HG03066 (cell line): Measurements from ENCODE around the gene SH2D3A.
"Not testable (repeated sequence)": the region's sequence is repeated elsewhere in the genome, so short reads cannot be mapped to it uniquely, and the experiment has no call there.

Experiments
- ATAC-seq: cut with Tn5 transposase; IDR thresholded peaks from one replicate; pipeline ENCODE4 v1.9.1; 2021; ENCODE audit warnings: low read depth; ENCODE audit not compliant: unreplicated experiment

The SH2D3A gene

GRCh38 chr19:6790194-6791128 lies 23.2 kb upstream of the SH2D3A start:
- ATAC-seq: no peak

DNA sequence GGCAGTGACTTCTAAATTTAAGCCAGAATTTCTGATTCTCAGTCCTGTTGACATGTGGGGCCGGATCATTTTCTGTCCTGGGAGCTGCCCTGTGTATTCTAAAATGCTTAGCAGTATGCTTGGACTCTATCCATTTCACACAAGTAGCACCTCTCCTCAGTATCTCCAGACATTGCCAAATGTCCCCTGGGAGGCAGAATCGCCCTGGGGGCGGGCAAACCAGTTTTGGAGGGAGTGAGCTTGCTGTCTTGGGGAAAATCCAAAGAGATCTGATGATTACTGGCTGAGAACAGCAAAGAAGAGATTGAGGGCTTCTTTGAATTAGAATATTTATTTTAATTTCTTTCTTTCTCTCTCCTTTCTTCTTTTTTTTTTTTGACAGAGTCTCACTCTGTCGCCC lies 21.7 kb upstream of the SH2D3A start:
- ATAC-seq: no peak

GRCh38 chr19:6787393-6787792 lies 20.2 kb upstream of the SH2D3A start:
- ATAC-seq: no peak

GRCh38 chr19:6779206-6779605 lies 12.0 kb upstream of the SH2D3A start:
- no peak for ATAC-seq

DNA sequence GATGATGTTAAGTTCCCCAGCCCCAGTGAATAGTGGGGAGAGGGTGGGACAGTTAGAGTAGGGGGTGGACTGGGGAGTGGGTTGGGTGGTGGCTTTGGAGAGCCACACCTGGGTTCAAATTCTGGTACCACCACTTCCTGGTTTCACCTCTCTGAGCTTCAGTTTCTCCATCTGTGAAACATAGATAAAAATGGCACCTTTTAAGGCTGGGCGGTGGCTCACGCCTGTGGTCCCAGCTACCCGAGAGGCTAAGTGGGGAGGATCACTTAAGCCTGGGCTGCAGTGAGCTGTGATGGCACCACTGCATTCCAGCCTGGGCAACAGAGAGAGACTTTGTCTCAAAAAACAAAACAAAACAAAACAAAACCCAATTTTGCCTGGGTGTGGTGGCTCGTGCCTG lies 11.2 kb upstream of the SH2D3A start:
- no peak for ATAC-seq

DNA sequence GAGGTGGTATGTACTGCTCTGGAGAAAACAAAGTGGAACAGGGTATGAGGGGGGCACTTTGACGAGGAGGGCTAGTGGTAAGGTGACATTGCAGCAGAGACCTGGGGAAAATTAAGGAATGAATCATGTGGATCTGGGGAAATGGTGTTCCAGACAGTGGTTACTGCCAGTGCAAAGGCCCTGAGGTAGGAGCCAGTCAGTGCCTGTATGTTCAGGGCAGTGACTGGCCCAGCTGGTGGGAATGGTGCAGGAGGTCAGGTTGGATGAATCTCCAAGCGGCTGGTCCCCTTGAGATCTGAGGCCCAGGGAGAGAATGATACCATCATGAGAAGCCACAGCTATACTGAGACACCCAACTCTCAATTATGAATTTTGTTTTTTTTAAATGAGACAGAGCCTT lies 10.2 kb upstream of the SH2D3A start:
- ATAC-seq: no peak

DNA sequence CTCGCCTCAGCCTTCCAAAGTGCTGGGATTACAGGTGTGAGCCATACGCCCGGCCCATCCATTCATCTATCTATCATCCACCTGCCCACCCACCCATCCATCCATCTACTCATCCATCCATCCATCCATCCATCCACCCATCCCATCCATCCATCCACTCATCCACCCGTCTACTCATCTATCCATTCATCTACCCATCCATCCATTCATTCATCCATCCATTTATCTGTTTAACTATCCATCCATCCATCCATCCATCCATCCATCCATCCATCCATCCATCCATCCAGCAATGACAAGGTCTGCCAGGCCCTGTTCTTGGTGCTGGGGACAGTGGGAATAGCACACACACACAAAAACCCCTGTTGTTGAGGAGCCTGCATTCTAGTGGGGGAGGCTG lies 9.8 kb upstream of the SH2D3A start:
- no peak for ATAC-seq

- ATAC-seq: not testable (repeated sequence)
These were observed 8.8 kb upstream of the SH2D3A start for GRCh38 chr19:6776045-6776444.

DNA sequence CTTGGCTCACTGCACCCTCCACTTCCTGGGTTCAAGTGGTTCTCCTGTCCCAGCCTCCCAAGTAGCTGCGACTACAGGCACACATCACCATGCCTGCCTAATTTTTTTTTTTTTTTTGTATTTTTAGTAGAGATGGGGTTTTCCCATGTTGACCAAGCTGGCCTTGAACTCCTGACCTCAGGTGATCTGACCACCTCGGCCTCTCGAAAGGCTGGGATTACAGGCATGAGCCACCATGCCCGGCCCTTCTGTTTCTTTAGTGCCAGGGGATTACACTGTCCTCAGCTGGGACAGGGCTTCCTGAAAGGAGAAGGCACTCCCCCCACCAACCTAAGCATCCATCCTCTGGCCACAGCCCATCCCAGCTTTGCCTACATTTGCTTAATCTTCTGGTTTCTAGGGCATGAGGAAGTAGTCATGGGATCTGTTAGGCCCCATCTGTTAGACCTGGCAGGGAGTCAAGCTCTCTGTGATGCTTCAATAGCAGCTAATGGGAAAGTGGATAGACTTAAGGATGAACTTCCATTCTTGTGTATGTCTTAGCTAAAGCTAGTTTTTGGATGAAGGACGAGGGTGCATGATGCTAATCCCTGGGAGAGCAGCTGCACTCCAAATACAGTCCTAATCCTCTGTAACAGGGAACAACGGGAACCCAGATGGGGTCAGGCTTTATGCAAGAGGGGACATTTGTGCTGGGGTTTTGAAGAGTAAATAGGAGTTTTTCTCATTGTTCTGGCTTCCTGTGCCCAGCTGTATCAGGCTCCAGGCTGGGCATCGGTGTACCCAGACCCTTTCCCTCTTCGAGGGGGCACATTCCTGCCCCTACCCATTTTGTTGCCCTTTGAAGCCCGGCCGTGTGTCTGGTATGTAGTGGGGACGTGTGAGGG lies 7.8 kb upstream of the SH2D3A start:
- no peak for ATAC-seq

GRCh38 chr19:6773323-6773931 lies 6.2 kb upstream of the SH2D3A start:
- peak; percentile 35 for ATAC-seq

- ATAC-seq: peak; percentile 6
These were observed 5.7 kb upstream of the SH2D3A start for GRCh38 chr19:6772866-6773322.

DNA sequence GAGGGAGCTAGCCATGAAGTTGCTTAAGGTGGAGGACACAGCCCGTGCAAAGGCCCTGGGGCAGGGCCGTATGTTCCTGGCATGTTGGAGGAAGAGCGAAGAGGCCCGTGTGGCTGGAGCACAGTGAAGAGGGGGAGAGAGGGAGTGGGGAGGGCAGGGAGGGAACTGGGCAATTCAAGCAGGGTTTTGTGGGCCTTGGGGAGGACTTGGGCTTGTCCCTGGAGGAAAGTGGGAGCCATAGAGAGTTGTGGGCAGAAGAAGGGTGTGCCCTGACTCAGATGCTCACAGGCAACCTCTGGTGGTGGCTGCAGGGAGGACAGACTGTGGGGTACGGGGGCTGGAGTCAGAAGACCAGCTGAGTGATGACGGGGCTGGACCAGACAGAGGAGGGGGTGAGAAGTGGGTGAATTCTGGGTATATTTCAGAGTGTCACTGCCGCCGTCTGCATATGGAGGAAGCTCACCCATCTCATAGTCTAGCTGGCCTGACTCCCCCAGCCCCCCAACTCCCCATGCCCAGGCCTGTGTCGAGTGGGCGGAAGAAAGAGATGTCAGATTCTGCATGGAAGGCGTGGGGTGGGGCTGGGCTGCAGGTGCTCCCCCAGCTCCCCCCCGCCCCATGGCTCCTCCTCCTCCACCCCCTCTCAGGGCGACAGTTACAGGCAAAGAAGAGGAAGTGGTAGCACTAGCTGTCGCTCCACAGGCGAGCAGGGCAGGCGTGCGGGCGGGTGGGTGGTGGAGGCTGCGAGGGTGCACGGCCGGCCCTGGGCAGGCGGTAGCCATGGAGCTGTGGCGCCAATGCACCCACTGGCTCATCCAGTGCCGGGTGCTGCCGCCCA lies 5.0 kb upstream of the SH2D3A start, which contains the start of gene VAV1:
VAV1 (plus strand) TSS at position 681 of the 838 bp plus-strand sequence; CDS start at position 781, 100 bp downstream.
- peak; percentile 49 for ATAC-seq

DNA sequence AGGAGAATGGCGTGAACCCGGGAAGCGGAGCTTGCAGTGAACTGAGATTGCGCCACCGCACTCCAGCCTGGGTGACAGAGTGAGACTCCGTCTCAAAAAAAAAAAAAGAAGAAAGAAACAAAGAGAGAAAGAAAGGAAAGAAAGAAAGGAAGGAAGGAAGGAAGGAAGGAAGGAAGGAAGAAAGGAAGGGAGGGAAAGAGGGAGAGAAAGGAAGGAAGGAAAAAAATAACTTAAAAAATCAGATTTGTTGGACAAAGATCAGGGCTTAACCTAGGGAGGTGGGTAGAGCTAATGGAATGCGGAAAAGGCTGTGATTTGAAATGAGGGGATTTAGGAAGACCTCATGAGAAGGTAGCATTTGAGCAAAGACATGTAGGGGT lies 4.4 kb upstream of the SH2D3A start:
- not testable (repeated sequence) for ATAC-seq

DNA sequence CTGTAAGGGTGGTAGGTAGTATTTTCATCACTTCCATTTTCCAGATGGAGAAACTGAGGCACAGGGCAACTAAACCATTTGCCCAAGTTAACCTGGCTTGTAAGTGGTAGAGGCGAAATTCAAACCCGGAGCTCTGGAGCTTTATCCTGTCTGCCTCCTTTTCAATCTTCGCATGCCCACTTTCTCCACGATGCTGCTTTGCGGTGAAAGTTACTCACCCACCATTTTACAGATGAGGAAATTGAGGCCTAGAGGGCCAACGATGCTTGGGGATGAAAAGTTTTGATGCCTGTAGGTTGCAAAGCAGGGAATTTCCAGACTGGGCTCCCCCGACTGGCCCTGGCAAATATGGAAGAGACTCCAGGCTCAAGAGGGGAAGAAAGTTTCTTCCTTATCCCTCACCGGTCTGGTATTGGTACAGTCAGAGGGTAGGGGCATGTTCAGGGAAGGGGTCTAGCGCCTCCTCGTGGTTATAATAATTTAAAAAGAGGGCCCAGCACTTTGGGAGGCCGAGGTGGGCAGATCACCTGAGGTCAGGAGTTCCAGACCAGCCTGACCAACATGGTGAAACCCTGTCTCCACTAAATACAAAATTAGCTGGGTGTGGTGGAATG lies 1.9 kb upstream of the SH2D3A start:
- no peak for ATAC-seq

GRCh38 chr19:6768236-6768785 lies 1.1 kb upstream of the SH2D3A start:
- no peak for ATAC-seq

DNA sequence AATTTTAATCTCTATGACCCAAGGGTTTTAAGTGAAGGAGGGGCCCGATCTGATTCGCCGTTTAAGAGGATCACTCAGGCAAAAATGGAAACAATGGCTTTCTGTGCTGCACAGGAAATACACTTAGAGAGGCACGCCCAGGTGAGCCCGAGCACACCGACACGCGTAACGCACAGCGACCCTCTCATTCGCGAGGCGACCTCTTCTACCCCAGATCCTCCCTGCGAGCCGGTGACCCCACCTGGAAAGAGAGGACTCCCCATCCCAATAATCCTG lies 216 bp downstream of the SH2D3A start:
- no peak for ATAC-seq

- ATAC-seq: no peak
These were observed 716 bp downstream of the SH2D3A start for GRCh38 chr19:6766357-6767080.

- ATAC-seq: no peak
These were observed 1.4 kb downstream of the SH2D3A start for GRCh38 chr19:6765738-6766356.
